CD14-positive monocyte (primary cell): ENCODE results near the gene DISP2. TPM values are rescaled to one million over a fixed set of nuclear protein-coding genes. Genes with fewer than 3 reads are reported as not detected.

ENCODE experiments used
- DNase-seq, 3 donors: peaks; one replicate each; pipeline ENCODE4 v3.0.0-alpha.2; 2011 to 2022
- H2AFZ ChIP-seq: 2 replicates; pipeline ENCODE4 v1.6.0; 2012; ENCODE audit warnings: mild to moderate bottlenecking, low read depth, low read length, inconsistent platforms; ENCODE audit not compliant: insufficient read depth, poor library complexity, severe bottlenecking
- H3K27ac ChIP-seq, 2 donors: 1 replicate in 1 of 2; 2 replicates in 1 of 2; pipeline ENCODE4 v1.5.1; 2012 to 2013; ENCODE audit warnings: low read length in 2 of 2, control low read depth in 1 of 2, inconsistent platforms in 1 of 2, low read depth in 1 of 2, mild to moderate bottlenecking in 1 of 2
- H3K27me3 ChIP-seq, 2 donors: one replicate each; pipeline versions ENCODE4 v1.6.0 to v1.6.1; 2011 to 2013; ENCODE audit warnings: low read length in 2 of 2; ENCODE audit not compliant: control insufficient read depth in 2 of 2, insufficient read depth in 2 of 2
- H3K36me3 ChIP-seq, 2 donors: replicated peaks in 1 of 2; 1 replicate in 1 of 2; 2 replicates in 1 of 2; pipeline versions ENCODE4 v1.5.1 to v1.6.1; 2012 to 2013; ENCODE audit warnings: low read length in 2 of 2, control low read depth in 1 of 2, inconsistent platforms in 1 of 2, mild to moderate bottlenecking in 1 of 2; ENCODE audit not compliant: insufficient read depth in 2 of 2, control insufficient read depth in 1 of 2
- H3K4me1 ChIP-seq, 2 donors: 1 replicate in 1 of 2; 2 replicates in 1 of 2; pipeline versions ENCODE4 v1.5.1 to v1.6.1; 2012 to 2013; ENCODE audit warnings: low read length in 2 of 2, control low read depth in 1 of 2, inconsistent platforms in 1 of 2, mild to moderate bottlenecking in 1 of 2, moderate library complexity in 1 of 2; ENCODE audit not compliant: insufficient read depth in 2 of 2, control insufficient read depth in 1 of 2
- H3K4me2 ChIP-seq: replicated peaks from 2 replicates; pipeline ENCODE3; 2012; ENCODE audit warnings: low read length, moderate library complexity, mild to moderate bottlenecking; ENCODE audit not compliant: poor library complexity, severe bottlenecking; ENCODE audit errors: extremely low read depth
- H3K4me3 ChIP-seq, 3 experiments: fragments of 200-600 bp in 1 of 3; sonication (generic) in 1 of 3; replicated peaks in 1 of 3; 1 replicate in 2 of 3; 2 replicates in 1 of 3; pipeline ENCODE4 v1.5.1; 2011 to 2013; ENCODE audit warnings: low read length in 3 of 3, mild to moderate bottlenecking in 3 of 3, control low read depth in 2 of 3, low read depth in 2 of 3, inconsistent platforms in 1 of 3, moderate library complexity in 1 of 3
- H3K79me2 ChIP-seq: 2 replicates; pipeline ENCODE4 v1.6.0; 2012; ENCODE audit warnings: mild to moderate bottlenecking, control low read depth, inconsistent platforms, low read length, moderate library complexity; ENCODE audit not compliant: insufficient read depth
- H3K9ac ChIP-seq: 2 replicates; pipeline ENCODE4 v1.6.0; 2017; ENCODE audit warnings: low read length, mild to moderate bottlenecking; ENCODE audit not compliant: insufficient read depth, poor library complexity, severe bottlenecking
- H3K9me3 ChIP-seq, 2 donors: replicated peaks in 1 of 2; 1 replicate in 1 of 2; 2 replicates in 1 of 2; pipeline versions ENCODE4 v1.5.1 to v1.6.1; 2012 to 2013; ENCODE audit warnings: low read length in 2 of 2, control low read depth in 1 of 2; ENCODE audit not compliant: control insufficient read depth in 1 of 2, insufficient read depth in 1 of 2
- H4K20me1 ChIP-seq: 2 replicates; pipeline ENCODE4 v1.6.0; 2012; ENCODE audit warnings: mild to moderate bottlenecking, low read length, control low read depth, moderate library complexity; ENCODE audit not compliant: insufficient read depth
- H3K27ac Mint-ChIP-seq, 7 donors: one replicate each; pipeline ENCODE4 v1.8.0; 2020; ENCODE audit warnings: mild to moderate bottlenecking in 7 of 7, mixed read lengths in 7 of 7, moderate library complexity in 6 of 7, inconsistent platforms in 2 of 7
- H3K27me3 Mint-ChIP-seq, 3 donors: one replicate each; pipeline ENCODE4 v1.8.0; 2021 to 2022; ENCODE audit warnings: low read depth in 3 of 3, mild to moderate bottlenecking in 3 of 3, mixed read lengths in 3 of 3, moderate library complexity in 3 of 3, inconsistent platforms in 1 of 3
- H3K36me3 Mint-ChIP-seq, 2 donors: one replicate each; pipeline ENCODE4 v1.8.0; 2020; ENCODE audit warnings: mixed read lengths in 2 of 2, inconsistent platforms in 1 of 2, mild to moderate bottlenecking in 1 of 2
- H3K4me1 Mint-ChIP-seq: one replicate; pipeline ENCODE4 v1.8.0; 2020; ENCODE audit warnings: mild to moderate bottlenecking, mixed read lengths
- H3K4me3 Mint-ChIP-seq, 2 donors: one replicate each; pipeline ENCODE4 v1.8.0; 2020; ENCODE audit warnings: mild to moderate bottlenecking in 2 of 2, mixed read lengths in 2 of 2, moderate library complexity in 1 of 2
- H3K9me3 Mint-ChIP-seq, 7 donors: one replicate each; pipeline ENCODE4 v1.8.0; 2020 to 2022; ENCODE audit warnings: mixed read lengths in 7 of 7, mild to moderate bottlenecking in 6 of 7, moderate library complexity in 6 of 7, inconsistent platforms in 2 of 7
- CTCF ChIP-seq: fragments of 200-600 bp; IDR thresholded peaks from one replicate; pipeline ENCODE4 v1.8.0; 2022; ENCODE audit warnings: antibody characterized with exemption, mild to moderate bottlenecking
- whole genome bisulfite sequencing: methylation state at CpG from one replicate; pipeline ENCODE4 v1.1.5; 2013; ENCODE audit warnings: missing lambda C conversion rate; ENCODE audit not compliant: insufficient coverage; 5-methylcytosine and 5-hydroxymethylcytosine counted together
- intact Hi-C, 2 donors: fragments of 100-400 bp; cut with micrococcal nuclease; formaldehyde crosslinking; loops; one replicate each; pipeline versions ENCODE4 v1.15.0 to v1.15.1; 2023
- polyA plus RNA-seq, 3 donors: library from polyadenylated mRNA; depleted of rRNA in 1 of 3; unstranded in 2 of 3; stranded (reverse) in 1 of 3; fragments of 300-500 nt in 2 of 3; fragments of >200 nt in 1 of 3; fragmentation: Illumina TruSeq in 2 of 3; gene quantifications; 1 replicate in 2 of 3; 2 replicates in 1 of 3; pipeline ENCODE4 v1.2.3, GENCODE V29; 2012 to 2021

Gene DISP2
- polyA plus RNA-seq, 3 donors: 0.01 TPM; not detected in 1

GRCh38 chr15:40367686-40368611 is 9.9 kb downstream of the DISP2 start:
- Mint-ChIP-seq H3K27me3 (peaks cover 2 to 12% (median 6%) of the 10 kb centered on the region in 3 donors), H3K27ac (peak overlapping the region in 5 of 7 donors; percentile 4 to 83 (median 58)), H3K4me3 (peak overlapping the region; percentile 76 to 91), H3K4me1 (peaks cover 28% of the 10 kb centered on the region), H3K36me3 (peaks cover 5 to 6% of the 10 kb centered on the region in 2 donors), H3K9me3 (no peaks in the 10 kb centered on the region)
- Histone ChIP-seq H3K4me3 (peak overlapping the region; percentile 41 to 78 (median 62)), H4K20me1 (peaks cover 3% of the 10 kb centered on the region), H3K9ac (peak overlapping the region; percentile 53), H3K79me2 (no peaks in the 10 kb centered on the region), H3K4me2 (peak overlapping the region; percentile 97), H3K9me3 (no peaks in the 10 kb centered on the region), H2AFZ (peak overlapping the region; percentile 94), H3K27me3 (no peaks in the 10 kb centered on the region), H3K27ac (no peak overlapping the region), H3K4me1 (peaks cover 21 to 30% of the 10 kb centered on the region in 2 donors), H3K36me3 (no peaks in the 10 kb centered on the region)
- TF ChIP-seq CTCF: peak; percentile 99
- DNase-seq: peak; percentile 91 to 93 (median 91)
- intact Hi-C loops: loop anchor here (1.0 to 5.0 kb wide), 3 partner anchors 39 to 54 kb away; partner anchors contain the start of gene IVD (in 1 of the 2)
- WGBS: 7% methylated on average over 91 of the region's 91 CpGs

- Histone ChIP-seq H4K20me1 (no peaks in the 10 kb centered on the region), H3K9me3 (no peaks in the 10 kb centered on the region), H3K4me1 (peaks cover 24 to 35% of the 10 kb centered on the region in 2 donors), H3K79me2 (no peaks in the 10 kb centered on the region), H3K4me3 (no peak overlapping the region), H2AFZ (peak overlapping the region; percentile 78), H3K27ac (no peak overlapping the region), H3K9ac (no peak overlapping the region), H3K36me3 (no peaks in the 10 kb centered on the region), H3K27me3 (no peaks in the 10 kb centered on the region), H3K4me2 (no peak overlapping the region)
- WGBS: 95% methylated on average over 23 of the region's 24 CpGs
- Mint-ChIP-seq H3K4me3 (peak overlapping the region in 1 of 2 donors; percentile 57), H3K4me1 (peaks cover 32% of the 10 kb centered on the region), H3K36me3 (peaks cover 4 to 6% of the 10 kb centered on the region in 2 donors), H3K9me3 (no peaks in the 10 kb centered on the region), H3K27ac (no peak overlapping the region), H3K27me3 (peaks cover 2 to 8% (median 6%) of the 10 kb centered on the region in 3 donors)
- TF ChIP-seq CTCF: no peak
- no peak for DNase-seq
- intact Hi-C loops: loop anchor here (1.0 to 5.0 kb wide), 3 partner anchors 38 to 53 kb away; partner anchors contain the start of gene IVD (in 1 of the 2)
Measured at GRCh38 chr15:40368719-40369473, 10.9 kb downstream of the DISP2 start.
